GM12878 (cell line): Measurements from ENCODE around the gene GPR153. TPM values are rescaled to one million over a fixed set of nuclear protein-coding genes. Genes with fewer than 3 reads are reported as not detected.
A peak's percentile ranks its signal among the peaks of the same experiment; 100 is the strongest.

Experiments used
- ATAC-seq: fragments of 200-7000 bp; cut with Tn5 transposase; 3 replicates; pipeline ENCODE4 v1.9.1; 2020; ENCODE audit warnings: mild to moderate bottlenecking, moderate library complexity
- BruUV-seq: library from RNA; stranded (reverse); fragments of 400-500 nt; replicated peaks from 2 replicates; lab custom pipeline; 2021; lab: Mats Ljungman, UMichigan
- CTCF ChIA-PET: fragments of 300-600 bp; sonication (Branson Sonifier 250); formaldehyde crosslinking; extraction: SDS; loops from one replicate; lab custom pipeline; 2021; ENCODE audit warnings: inconsistent platforms; lab: Yijun Ruan, JAX
- POLR2A ChIA-PET: fragments of 350-600 bp; formaldehyde crosslinking; extraction: SDS; loops from one replicate; lab custom pipeline; 2021; ENCODE audit warnings: inconsistent platforms; lab: Charles Lee
- RAD21 ChIA-PET: fragments of 300-600 bp; sonication (Branson Sonifier 250); formaldehyde crosslinking; loops from one replicate; lab custom pipeline; 2023; ENCODE audit warnings: antibody characterized with exemption; ENCODE audit not compliant: unreplicated experiment; lab: Charles Lee
- SMC1A ChIA-PET: fragments of 300-600 bp; sonication (Branson Sonifier 250); formaldehyde crosslinking; loops from one replicate; lab custom pipeline; 2023; ENCODE audit not compliant: unreplicated experiment, uncharacterized antibody; lab: Charles Lee
- DNase-seq: peaks from one replicate; pipeline ENCODE4 v3.0.0-alpha.2; 2011; ENCODE audit warnings: low read depth, low spot score
- FAIRE-seq: peaks from 3 replicates; lab custom pipeline; 2011; peaks lifted over from hg19 to GRCh38; lab: Jason Lieb, UNC
- H2AFZ ChIP-seq: 2 replicates; pipeline ENCODE4 v1.6.0; 2011; ENCODE audit warnings: low read depth, low read length, control low read depth; ENCODE audit not compliant: control insufficient read depth
- H3K27ac ChIP-seq: 2 replicates; pipeline ENCODE4 v1.5.1; 2011; ENCODE audit warnings: control low read depth; ENCODE audit not compliant: control insufficient read depth, insufficient read depth
- H3K27me3 ChIP-seq, 2 experiments: replicated peaks in 1 of 2; 2 replicates each; pipeline versions ENCODE4 v1.6.0 to v1.6.1; 2011; ENCODE audit warnings: low read length in 1 of 2; ENCODE audit not compliant: control insufficient read depth in 2 of 2, insufficient read depth in 2 of 2
- H3K36me3 ChIP-seq, 2 experiments: 2 replicates each; pipeline ENCODE4 v1.5.1; 2011; ENCODE audit warnings: low read length in 1 of 2; ENCODE audit not compliant: control insufficient read depth in 2 of 2, insufficient read depth in 2 of 2
- H3K4me1 ChIP-seq: 2 replicates; pipeline ENCODE4 v1.6.1; 2011; ENCODE audit warnings: mild to moderate bottlenecking, low read length, moderate library complexity, mixed read lengths; ENCODE audit not compliant: control insufficient read depth, insufficient read depth
- H3K4me2 ChIP-seq: 2 replicates; pipeline ENCODE4 v1.6.0; 2011; ENCODE audit warnings: control low read depth; ENCODE audit not compliant: control insufficient read depth, insufficient read depth
- H3K4me3 ChIP-seq: fragments of 200-600 bp; sonication (generic); 2 replicates; pipeline ENCODE4 v1.5.1; 2016
- H3K79me2 ChIP-seq: 2 replicates; pipeline ENCODE4 v1.6.0; 2011; ENCODE audit warnings: low read length; ENCODE audit not compliant: control insufficient read depth, insufficient read depth
- H3K9ac ChIP-seq: 2 replicates; pipeline ENCODE4 v1.8.0; 2011; ENCODE audit warnings: low read length, control low read depth, mixed read lengths; ENCODE audit not compliant: control insufficient read depth, insufficient read depth
- H3K9me3 ChIP-seq: replicated peaks from 3 replicates; pipeline ENCODE4 v1.5.1; 2011; ENCODE audit warnings: mild to moderate bottlenecking, low read length; ENCODE audit not compliant: control insufficient read depth, insufficient read depth
- H4K20me1 ChIP-seq: 2 replicates; pipeline ENCODE4 v1.6.0; 2011; ENCODE audit not compliant: control insufficient read depth, insufficient read depth
- CBX5 ChIP-seq: sonication (generic); IDR thresholded peaks from 2 replicates; pipeline ENCODE4 v1.6.1; 2016; ENCODE audit warnings: low read depth, moderate library complexity, mild to moderate bottlenecking, inconsistent platforms
- HCFC1 ChIP-seq: fragments of 150-350 bp; IDR thresholded peaks from 2 replicates; pipeline ENCODE4 v1.6.1; 2014; ENCODE audit warnings: low read length
- MAX ChIP-seq: IDR thresholded peaks from 2 replicates; pipeline ENCODE4 v1.6.1; 2012; ENCODE audit warnings: low read depth, low read length, improper control_type of control experiment
- MYC ChIP-seq: IDR thresholded peaks from 2 replicates; pipeline ENCODE4 v1.6.1; 2011; ENCODE audit warnings: mild to moderate bottlenecking, low read length, moderate library complexity, inconsistent platforms; ENCODE audit not compliant: insufficient read depth, insufficient replicate concordance, insufficient read length, severe bottlenecking
- PAX5 ChIP-seq: IDR thresholded peaks from 2 replicates; pipeline ENCODE4 v1.6.1; 2011; ENCODE audit warnings: low read depth, low read length, borderline replicate concordance
- POLR2A ChIP-seq: IDR thresholded peaks from 2 replicates; pipeline ENCODE4 v1.6.1; 2011; ENCODE audit warnings: low read depth, mild to moderate bottlenecking, low read length
- POLR2AphosphoS2 ChIP-seq: IDR thresholded peaks from 2 replicates; pipeline ENCODE4 v1.6.1; 2011; ENCODE audit warnings: low read depth, mild to moderate bottlenecking, low read length, improper control_type of control experiment, moderate library complexity
- POU2F2 ChIP-seq: IDR thresholded peaks from 3 replicates; pipeline ENCODE4 v1.6.1; 2011; ENCODE audit warnings: low read depth, mild to moderate bottlenecking, low read length, borderline replicate concordance
- PRDM15 ChIP-seq: fragments of 450-650 bp; formaldehyde crosslinking; IDR thresholded peaks from 2 replicates; pipeline ENCODE4 v1.4.0; 2020; ENCODE audit warnings: mild to moderate bottlenecking, moderate library complexity
- SIN3A ChIP-seq: IDR thresholded peaks from 2 replicates; pipeline ENCODE4 v1.6.1; 2012; ENCODE audit warnings: low read depth, low read length, improper control_type of control experiment
- SMAD1 ChIP-seq: fragments of 450-650 bp; IDR thresholded peaks from 2 replicates; pipeline ENCODE4 v1.6.1; 2018; ENCODE audit warnings: mild to moderate bottlenecking, low read depth; ENCODE audit not compliant: partially characterized antibody
- SP1 ChIP-seq: IDR thresholded peaks from one replicate; pipeline ENCODE4 v1.6.1; 2011; ENCODE audit warnings: low read depth, low read length
- SPI1 ChIP-seq: IDR thresholded peaks from 2 replicates; pipeline ENCODE4 v1.6.1; 2011; ENCODE audit warnings: low read depth, mild to moderate bottlenecking, low read length, moderate library complexity, borderline replicate concordance; ENCODE audit not compliant: insufficient read depth
- TAF1 ChIP-seq: IDR thresholded peaks from 2 replicates; pipeline ENCODE4 v1.6.1; 2011; ENCODE audit warnings: mild to moderate bottlenecking, low read depth, low read length, borderline replicate concordance
- TCF3 ChIP-seq: IDR thresholded peaks from 2 replicates; pipeline ENCODE4 v1.6.1; 2012; ENCODE audit warnings: low read depth, mild to moderate bottlenecking, low read length, borderline replicate concordance; ENCODE audit not compliant: insufficient read depth
- ZNF217 ChIP-seq: fragments of 450-650 bp; IDR thresholded peaks from 2 replicates; pipeline ENCODE4 v1.6.1; 2017; ENCODE audit warnings: antibody characterized with exemption, mild to moderate bottlenecking
- WGBS: methylation state at CpG from one replicate; pipeline ENCODE4 v1.1.6; 2016; ENCODE audit warnings: low lambda C conversion rate; ENCODE audit not compliant: insufficient replicate concordance, insufficient coverage; ENCODE audit errors: missing lambda C conversion rate; 5-methylcytosine and 5-hydroxymethylcytosine counted together
- in situ Hi-C: fragments of 300-500 bp; cut with MboI; formaldehyde crosslinking; loops from 9 replicates; pipeline ENCODE4 v1.14.3; 2018; ENCODE audit warnings: mixed read lengths
- intact Hi-C: fragments of 100-400 bp; cut with micrococcal nuclease; formaldehyde crosslinking; loops from one replicate; pipeline ENCODE4 v1.14.2; 2022; ENCODE audit not compliant: unreplicated experiment
- polyA plus RNA-seq, 11 experiments: library from polyadenylated mRNA; depleted of rRNA in 4 of 11; unstranded in 6 of 11; stranded (reverse) in 5 of 11; fragments of >200 nt; fragmentation: Nextera tagmentation in 4 of 11; fragmentation: Illumina TruSeq in 1 of 11; extraction: Ambion mirVana in 4 of 11; extraction: Trizol in 1 of 11; gene quantifications; 1 replicate in 1 of 11; 2 replicates in 10 of 11; pipeline versions ENCODE4 v1.2.1 to v1.2.3, GENCODE V29; 2011 to 2016; ENCODE audit warnings: inconsistent platforms in 2 of 11, missing spikeins in 2 of 11, low read depth in 1 of 11
- total RNA-seq, 4 experiments: library from RNA; depleted of rRNA in 3 of 4; stranded (reverse); fragments of >200 nt in 3 of 4; fragmentation: Illumina TruSeq in 1 of 4; extraction: Trizol in 1 of 4; gene quantifications; 2 replicates each; pipeline versions ENCODE4 v1.2.1 to v1.2.3, GENCODE V29; 2013 to 2021
- TF ChIP-seq, protein P1 (sequence below): IDR thresholded peaks from 2 replicates; pipeline ENCODE4 v1.6.1; 2011; ENCODE audit warnings: low read depth, low read length, improper control_type of control experiment, borderline replicate concordance

The GPR153 gene
- total and polyA plus RNA-seq, 10 of the 15 experiments (the other 5 are each of a cell fraction or from before 2014, with no cell fraction given) = 0.04 to 2.2 (median 0.54) TPM

DNA sequence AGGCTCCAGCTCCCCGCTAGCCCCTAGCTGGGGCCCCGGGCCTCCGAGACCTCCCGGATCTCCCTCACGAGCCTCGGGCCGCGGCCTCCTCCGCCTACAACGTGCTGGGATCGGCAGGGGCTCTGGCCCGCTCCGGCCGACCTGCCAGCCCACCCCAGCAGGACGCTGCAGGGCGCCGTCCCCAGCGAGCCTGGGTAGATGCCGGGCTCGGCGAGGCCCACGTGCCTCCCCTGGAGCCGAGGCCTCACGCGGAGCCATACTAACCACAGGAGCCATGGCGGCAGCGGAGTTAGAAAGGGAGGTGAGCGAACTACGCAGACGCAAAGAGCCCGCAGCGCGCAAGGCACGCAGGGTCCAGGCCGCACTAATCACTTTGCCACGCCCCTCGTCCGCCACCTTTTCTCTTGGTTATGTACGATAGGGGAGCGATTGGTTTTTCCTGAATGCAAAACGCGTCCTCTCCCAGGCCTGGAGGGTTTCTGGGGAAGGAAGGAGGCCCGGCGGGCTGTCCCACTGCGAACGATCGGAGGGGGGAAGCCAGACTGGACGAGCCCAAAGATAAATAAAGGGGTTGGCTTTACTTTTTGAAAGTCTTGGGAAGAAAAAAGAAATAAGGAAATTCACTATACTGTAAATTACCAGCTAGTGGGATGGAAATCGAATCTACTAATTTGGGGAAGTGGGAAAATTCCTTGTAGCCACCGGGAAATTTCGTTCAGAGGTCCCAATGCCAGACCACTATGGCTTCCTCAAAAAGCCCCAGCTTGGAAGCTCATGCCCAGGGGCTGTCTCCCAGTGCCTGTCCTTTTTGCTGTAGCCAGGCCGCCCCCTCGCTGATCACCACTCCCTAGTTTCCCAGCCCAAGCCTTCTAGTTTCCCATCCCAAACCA is 61.4 kb downstream of the GPR153 start, which contains the start of gene RPL22 (continued):
- TF ChIP-seq CBX5 = peak; percentile 10; the same call in 1 of the 2 replicates
- TF ChIP-seq HCFC1 = peak; percentile 80
- peak; percentile 99 for TF ChIP-seq MYC
- TF ChIP-seq SMAD1 = no peak
- peak; percentile 97 for TF ChIP-seq POLR2A
- peak; percentile 97 for TF ChIP-seq MAX
- peak; percentile 76; the same call in 1 of the 2 replicates for TF ChIP-seq SIN3A
- TF ChIP-seq TCF3 = 0 out of 2 replicates have a peak, but pooled peaks have one; percentile 72
- TF ChIP-seq ZNF217 = no peak
- TF ChIP-seq SPI1 = peak; percentile 70

- Histone ChIP-seq H2AFZ (no peak overlapping the region), H3K4me3 (peak overlapping the region; percentile 93), H3K79me2 (peaks cover 49% of the 10 kb centered on the region), H4K20me1 (no peaks in the 10 kb centered on the region), H3K9ac (peak overlapping the region; percentile 100), H3K36me3 (peaks cover 5 to 20% of the 10 kb centered on the region in 2 experiments), H3K4me1 (peaks cover 6% of the 10 kb centered on the region), H3K9me3 (no peaks in the 10 kb centered on the region), H3K27me3 (no peaks in the 10 kb centered on the region), H3K27ac (peak overlapping the region; percentile 85), H3K4me2 (peak overlapping the region; percentile 72)
- under 1% methylated on average over 30 of the region's 31 CpGs for WGBS
- BruUV-seq = TSS peak; percentile 68
- ChIA-PET POLR2A (no interaction called here), RAD21 (no interaction called here), SMC1A (interaction anchor here (0.7 kb wide), 1 partner anchor 8 kb away, joined by 3 read pairs; no protein-coding TSS in a partner anchor), CTCF (interaction anchor here (0.6 to 2.9 kb wide), 6 partner anchors 9 to 485 kb away, joined by 3 to 11 read pairs (median 8); no protein-coding TSS in a partner anchor)
- FAIRE-seq = no peak
- no peak for DNase-seq
- ATAC-seq = peak; percentile 53
- intact Hi-C loops = loop anchor here (5.0 kb wide), 1 partner anchor 171 kb away; no protein-coding TSS in a partner anchor
- in situ Hi-C loops = no loop called here
- TF ChIP-seq SP1 = no peak
- TF ChIP-seq PRDM15 (CRISPR knock-in tag) = no peak
- no peak for TF ChIP-seq POLR2AphosphoS2
- TF ChIP-seq TAF1 = no peak
- TF ChIP-seq POU2F2 = no peak
- TF ChIP-seq PAX5 = no peak
- TF ChIP-seq, protein P1, sequence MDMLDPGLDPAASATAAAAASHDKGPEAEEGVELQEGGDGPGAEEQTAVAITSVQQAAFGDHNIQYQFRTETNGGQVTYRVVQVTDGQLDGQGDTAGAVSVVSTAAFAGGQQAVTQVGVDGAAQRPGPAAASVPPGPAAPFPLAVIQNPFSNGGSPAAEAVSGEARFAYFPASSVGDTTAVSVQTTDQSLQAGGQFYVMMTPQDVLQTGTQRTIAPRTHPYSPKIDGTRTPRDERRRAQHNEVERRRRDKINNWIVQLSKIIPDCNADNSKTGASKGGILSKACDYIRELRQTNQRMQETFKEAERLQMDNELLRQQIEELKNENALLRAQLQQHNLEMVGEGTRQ = no peak
Measured at GRCh38 chr1:6198646-6199297, 62.1 kb downstream of the GPR153 start.
